ENCODE data around the gene CATSPER4. TPM values are rescaled to one million over a fixed set of nuclear protein-coding genes. Genes with fewer than 3 reads are reported as not detected.
A peak's percentile ranks its signal among the peaks of the same experiment; 100 is the strongest.

CATSPER4 gene
- total RNA-seq, 1 donor from 2014 or later = not detected

DNA sequence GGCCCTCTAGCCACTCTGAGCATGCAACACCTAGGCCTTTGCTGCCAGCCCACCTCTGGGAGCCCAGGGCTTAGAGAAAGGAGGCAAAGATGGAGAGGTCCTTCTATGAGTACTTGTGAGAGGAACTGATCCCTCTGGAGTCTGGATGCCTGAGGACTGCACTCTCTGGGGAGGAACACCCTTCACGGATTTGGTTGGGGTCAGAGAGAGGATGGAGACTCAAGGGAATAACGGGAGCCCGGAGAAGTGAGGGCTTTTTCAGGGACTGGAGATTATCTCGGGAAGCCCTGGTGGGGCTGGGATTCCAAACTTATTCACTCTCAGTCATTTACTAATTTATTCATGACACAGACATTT is 21.2 kb upstream of the CATSPER4 start:
- ATAC-seq (no peak), DNase-seq (no peak)
- Histone ChIP-seq H3K9me3 (no peaks in the 10 kb centered on the region), H3K27ac (peak overlapping the region; percentile 85), H3K4me3 (peak overlapping the region; percentile 98), H3K4me1 (peaks cover 14% of the 10 kb centered on the region), H3K27me3 (ENCODE audit: low read depth) (no peaks in the 10 kb centered on the region), H3K36me3 (no peaks in the 10 kb centered on the region)
- intact Hi-C loops (cut with DNase I) = no loop called here
- TF ChIP-seq, protein P1, sequence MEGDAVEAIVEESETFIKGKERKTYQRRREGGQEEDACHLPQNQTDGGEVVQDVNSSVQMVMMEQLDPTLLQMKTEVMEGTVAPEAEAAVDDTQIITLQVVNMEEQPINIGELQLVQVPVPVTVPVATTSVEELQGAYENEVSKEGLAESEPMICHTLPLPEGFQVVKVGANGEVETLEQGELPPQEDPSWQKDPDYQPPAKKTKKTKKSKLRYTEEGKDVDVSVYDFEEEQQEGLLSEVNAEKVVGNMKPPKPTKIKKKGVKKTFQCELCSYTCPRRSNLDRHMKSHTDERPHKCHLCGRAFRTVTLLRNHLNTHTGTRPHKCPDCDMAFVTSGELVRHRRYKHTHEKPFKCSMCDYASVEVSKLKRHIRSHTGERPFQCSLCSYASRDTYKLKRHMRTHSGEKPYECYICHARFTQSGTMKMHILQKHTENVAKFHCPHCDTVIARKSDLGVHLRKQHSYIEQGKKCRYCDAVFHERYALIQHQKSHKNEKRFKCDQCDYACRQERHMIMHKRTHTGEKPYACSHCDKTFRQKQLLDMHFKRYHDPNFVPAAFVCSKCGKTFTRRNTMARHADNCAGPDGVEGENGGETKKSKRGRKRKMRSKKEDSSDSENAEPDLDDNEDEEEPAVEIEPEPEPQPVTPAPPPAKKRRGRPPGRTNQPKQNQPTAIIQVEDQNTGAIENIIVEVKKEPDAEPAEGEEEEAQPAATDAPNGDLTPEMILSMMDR (IDR thresholded peaks at IDR 0.05) = no peak

DNA sequence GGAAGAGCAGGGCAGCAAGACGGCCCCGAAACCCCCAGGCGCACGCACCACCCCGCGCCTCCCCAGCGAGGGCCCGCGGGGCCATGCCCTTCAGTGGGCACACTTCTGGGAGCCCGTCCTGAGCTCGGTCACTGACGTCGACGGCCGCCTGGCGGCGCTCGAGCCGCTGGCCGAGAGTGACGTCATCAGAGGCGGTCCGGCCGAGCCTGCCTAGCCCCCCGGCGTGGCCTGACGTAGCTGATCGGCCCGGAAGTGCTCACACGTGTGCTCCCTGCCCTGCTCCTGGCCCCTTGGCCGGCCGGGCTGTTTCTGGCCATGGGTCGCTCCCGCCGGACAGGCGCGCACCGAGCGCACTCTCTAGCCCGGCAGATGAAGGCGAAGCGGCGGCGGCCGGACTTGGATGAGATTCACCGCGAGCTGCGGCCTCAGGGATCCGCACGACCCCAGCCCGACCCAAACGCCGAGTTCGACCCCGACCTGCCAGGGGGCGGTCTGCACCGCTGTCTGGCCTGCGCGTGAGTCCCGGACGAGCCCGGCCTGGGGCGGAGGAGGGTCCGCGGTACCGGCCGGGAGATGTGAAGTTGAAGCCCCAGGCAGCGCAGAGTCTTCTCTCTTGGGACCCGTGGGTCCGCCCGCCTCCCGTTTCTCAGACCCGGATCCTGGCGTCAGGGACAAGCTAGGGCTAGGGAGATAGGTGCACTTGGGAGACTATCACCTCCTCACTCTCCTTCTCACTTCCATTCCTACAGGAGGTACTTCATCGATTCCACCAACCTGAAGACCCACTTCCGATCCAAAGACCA is 20.5 kb upstream of the CATSPER4 start, which contains the start of gene ZNF593:
ZNF593 (plus strand) TSS at position 240 of the 803 bp plus-strand sequence; CDS start at position 316, 76 bp downstream.
- H3K9me3 ChIP-seq = no peaks in the 10 kb centered on the region
- H3K36me3 ChIP-seq = no peaks in the 10 kb centered on the region
- H3K4me3 ChIP-seq = peak within 1 kb of the TSS; percentile 98
- peak; percentile 97 to 98 for ATAC-seq
- H3K4me1 ChIP-seq = peaks cover 10% of the 10 kb centered on the region
- peak; percentile 96 for DNase-seq
- intact Hi-C loops (cut with DNase I) = no loop called here
- peak within 1 kb of the TSS; percentile 85 for H3K27ac ChIP-seq
- TF ChIP-seq, protein P1 (IDR thresholded peaks at IDR 0.05) = peak; percentile 89
- H3K27me3 ChIP-seq (ENCODE audit: low read depth) = no peaks in the 10 kb centered on the region

DNA sequence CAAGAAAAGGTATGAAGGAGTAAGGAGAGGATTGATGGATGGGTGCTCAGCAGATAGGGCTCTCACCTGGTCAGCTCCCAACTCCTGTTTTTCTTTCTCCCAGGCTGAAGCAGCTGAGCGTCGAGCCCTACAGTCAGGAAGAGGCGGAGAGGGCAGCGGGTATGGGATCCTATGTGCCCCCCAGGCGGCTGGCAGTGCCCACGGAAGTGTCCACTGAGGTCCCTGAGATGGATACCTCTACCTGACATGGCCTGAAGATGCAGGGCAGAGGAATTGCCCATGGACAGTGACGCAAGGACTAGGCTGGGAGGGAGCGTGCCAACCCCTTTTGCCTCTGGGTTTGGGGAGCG is 20.0 kb upstream of the CATSPER4 start:
- DNase-seq (no peak), ATAC-seq (no peak)
- no peaks in the 10 kb centered on the region for H3K9me3 ChIP-seq
- H3K4me3 ChIP-seq = peak overlapping the region; percentile 98
- intact Hi-C loops (cut with DNase I) = no loop called here
- H3K27me3 ChIP-seq (ENCODE audit: low read depth) = no peaks in the 10 kb centered on the region
- H3K4me1 ChIP-seq = peaks cover 10% of the 10 kb centered on the region
- TF ChIP-seq, protein P1 (IDR thresholded peaks at IDR 0.05) = no peak
- peak overlapping the region; percentile 85 for H3K27ac ChIP-seq
- no peaks in the 10 kb centered on the region for H3K36me3 ChIP-seq

DNA sequence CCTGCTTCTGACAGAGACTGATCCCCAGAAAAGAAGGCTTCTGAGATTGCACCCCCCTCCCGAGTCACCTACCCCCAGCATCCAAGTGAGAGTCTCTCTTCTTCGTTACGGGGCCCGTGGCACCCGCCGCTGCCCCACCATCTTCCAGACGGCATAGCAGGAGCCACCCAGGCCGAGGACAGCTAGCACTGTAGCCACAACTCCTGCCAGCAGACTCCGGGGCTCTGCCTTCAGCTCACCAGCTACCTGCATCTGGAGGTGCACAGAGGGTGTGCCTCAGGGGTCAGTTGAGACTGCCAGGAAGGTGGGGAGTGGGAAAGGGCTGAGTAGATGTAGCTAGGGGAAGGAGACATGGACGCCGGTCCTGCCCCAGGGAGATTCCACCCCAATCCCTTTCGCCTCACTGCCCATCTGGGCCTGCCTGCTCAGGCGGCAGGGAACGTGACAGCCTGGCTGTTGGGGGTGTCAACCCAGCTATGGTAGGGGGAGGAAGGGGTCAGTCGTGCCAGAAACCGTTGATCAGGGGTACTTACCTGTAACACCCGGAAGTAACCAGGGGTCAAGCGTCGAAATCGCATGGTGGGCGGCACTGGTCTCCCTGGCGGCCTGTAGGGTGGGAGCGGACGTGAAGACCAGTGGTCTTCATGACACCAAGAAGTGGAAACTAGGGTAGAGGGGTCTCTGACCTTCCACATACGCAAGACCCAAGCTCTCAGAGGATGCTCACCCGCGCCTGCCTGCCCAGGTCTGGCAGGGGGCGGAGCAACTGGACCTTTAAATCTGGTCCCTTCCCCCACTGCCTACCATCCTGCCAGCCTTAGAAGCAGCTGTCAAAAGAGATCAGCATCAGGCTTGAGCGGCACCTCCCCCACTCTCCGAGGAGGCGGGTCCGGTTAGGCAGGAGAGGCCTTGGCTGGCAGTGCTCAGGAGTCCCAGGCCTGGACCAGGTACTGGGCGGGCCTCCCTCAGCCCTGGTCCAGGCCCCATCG is 19.0 kb upstream of the CATSPER4 start, which contains the start of gene ZNF593OS:
ZNF593OS (minus strand) TSS at position 749 of the 989 bp plus-strand sequence; CDS start at position 578, 171 bp downstream.
- Histone ChIP-seq H3K9me3 (no peaks in the 10 kb centered on the region), H3K4me1 (peaks cover 10% of the 10 kb centered on the region), H3K4me3 (peak within 1 kb of the TSS; percentile 98), H3K27ac (no peak within 1 kb of the TSS), H3K36me3 (no peaks in the 10 kb centered on the region), H3K27me3 (ENCODE audit: low read depth) (no peaks in the 10 kb centered on the region)
- intact Hi-C loops (cut with DNase I) = no loop called here
- ATAC-seq (no peak), DNase-seq (no peak)
- TF ChIP-seq, protein P1 (IDR thresholded peaks at IDR 0.05) = no peak

DNA sequence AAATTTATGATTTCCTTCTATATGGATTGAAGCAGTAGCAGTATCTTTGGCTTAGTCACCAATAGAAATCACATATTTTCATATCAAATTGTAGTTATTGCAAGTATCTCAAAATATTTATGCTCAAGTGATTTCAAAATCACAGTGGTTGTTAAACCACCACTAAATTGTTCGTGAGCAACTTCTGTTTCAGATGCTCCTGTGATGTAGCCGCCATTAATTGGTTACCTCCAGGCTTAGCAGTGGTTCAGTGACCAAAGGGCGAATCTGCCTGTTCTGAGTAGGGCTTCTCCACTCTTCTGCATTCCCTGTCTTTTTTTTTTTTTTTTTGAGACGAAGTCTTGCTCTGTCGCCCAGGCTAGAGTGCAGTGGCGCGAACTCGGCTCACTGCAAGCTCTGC is 15.1 kb upstream of the CATSPER4 start:
- intact Hi-C loops (cut with DNase I) = no loop called here

More for the DNA sequence above, 15.1 kb upstream of the CATSPER4 start:
- H3K4me3 ChIP-seq = no peak overlapping the region
- peaks cover 8% of the 10 kb centered on the region for H3K4me1 ChIP-seq
- ATAC-seq = no peak
- no peaks in the 10 kb centered on the region for H3K36me3 ChIP-seq
- H3K9me3 ChIP-seq = no peaks in the 10 kb centered on the region
- no peak for DNase-seq
- no peaks in the 10 kb centered on the region for H3K27me3 ChIP-seq (ENCODE audit: low read depth)
- no peak overlapping the region for H3K27ac ChIP-seq
- TF ChIP-seq, protein P1 (IDR thresholded peaks at IDR 0.05) = no peak
